Naive B cell (primary cell): Measurements from ENCODE around the gene DUSP22. TPM values are rescaled to one million over a fixed set of nuclear protein-coding genes. Genes with fewer than 3 reads are reported as not detected.
"Not testable (repeated sequence)": the region's sequence is repeated elsewhere in the genome, so short reads cannot be mapped to it uniquely, and the experiment has no call there.

ENCODE experiments used
- ATAC-seq, 2 donors: fragments of 150-1000 bp; cut with Tn5 transposase; 2 replicates each; pipeline ENCODE4 v1.10.0; 2021; ENCODE audit warnings: low read depth in 2 of 2, mild to moderate bottlenecking in 2 of 2, moderate library complexity in 2 of 2
- DNase-seq: peaks from one replicate; pipeline ENCODE4 v3.0.0; 2022
- H3K27ac Mint-ChIP-seq, 6 donors: one replicate each; pipeline ENCODE4 v1.8.0; 2020 to 2022; ENCODE audit warnings: mild to moderate bottlenecking in 6 of 6, mixed read lengths in 6 of 6, moderate library complexity in 5 of 6, inconsistent platforms in 2 of 6
- H3K27me3 Mint-ChIP-seq, 3 donors: one replicate each; pipeline ENCODE4 v1.8.0; 2021 to 2022; ENCODE audit warnings: mixed read lengths in 3 of 3, mild to moderate bottlenecking in 1 of 3
- H3K36me3 Mint-ChIP-seq, 2 donors: one replicate each; pipeline ENCODE4 v1.8.0; 2020 to 2022; ENCODE audit warnings: mixed read lengths in 2 of 2, inconsistent platforms in 1 of 2, mild to moderate bottlenecking in 1 of 2
- H3K4me1 Mint-ChIP-seq, 3 donors: one replicate each; pipeline ENCODE4 v1.8.0; 2020 to 2022; ENCODE audit warnings: mixed read lengths in 3 of 3, inconsistent platforms in 1 of 3, mild to moderate bottlenecking in 1 of 3, moderate library complexity in 1 of 3
- H3K4me3 Mint-ChIP-seq, 8 donors: one replicate each; pipeline ENCODE4 v1.8.0; 2020 to 2022; ENCODE audit warnings: mild to moderate bottlenecking in 8 of 8, mixed read lengths in 8 of 8, moderate library complexity in 8 of 8, inconsistent platforms in 2 of 8
- H3K9me3 Mint-ChIP-seq, 7 donors: one replicate each; pipeline ENCODE4 v1.8.0; 2020 to 2022; ENCODE audit warnings: mixed read lengths in 7 of 7, mild to moderate bottlenecking in 5 of 7, inconsistent platforms in 2 of 7, moderate library complexity in 1 of 7
- polyA plus RNA-seq, 6 donors: library from polyadenylated mRNA; unstranded; fragments of 300-500 nt; fragmentation: Illumina TruSeq; gene quantifications; one replicate each; pipeline ENCODE4 v1.2.3, GENCODE V29; 2021; ENCODE audit warnings: low read depth in 6 of 6

The DUSP22 gene, protein sequence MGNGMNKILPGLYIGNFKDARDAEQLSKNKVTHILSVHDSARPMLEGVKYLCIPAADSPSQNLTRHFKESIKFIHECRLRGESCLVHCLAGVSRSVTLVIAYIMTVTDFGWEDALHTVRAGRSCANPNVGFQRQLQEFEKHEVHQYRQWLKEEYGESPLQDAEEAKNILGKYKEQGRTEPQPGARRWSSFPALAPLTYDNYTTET
- polyA plus RNA-seq = 100 to 1,000 TPM in 5 of 6 donors, 10 to 100 TPM in 1; 89.6 to 177 (median 134) TPM

GRCh38 chr6:291697-292505 is at the start of gene DUSP22:
Gene DUSP22, plus strand, starts transcription at chr6:292487. Its CDS starts 53 bp downstream, at chr6:292540.
- ATAC-seq (peak; percentile 64), DNase-seq (peak; percentile 91)
- H3K4me3 Mint-ChIP-seq = peak within 1 kb of the TSS in 7 of 8 donors; percentile 91 to 97 (median 96)
- H3K27me3 Mint-ChIP-seq = no peaks in the 10 kb centered on the region
- H3K36me3 Mint-ChIP-seq = no peaks in the 10 kb centered on the region
- peaks cover 63 to 73% (median 72%) of the 10 kb centered on the region in 3 donors for H3K4me1 Mint-ChIP-seq
- no peaks in the 10 kb centered on the region for H3K9me3 Mint-ChIP-seq
- H3K27ac Mint-ChIP-seq = peak within 1 kb of the TSS in 5 of 6 donors; percentile 97 to 99 (median 98)

DNA sequence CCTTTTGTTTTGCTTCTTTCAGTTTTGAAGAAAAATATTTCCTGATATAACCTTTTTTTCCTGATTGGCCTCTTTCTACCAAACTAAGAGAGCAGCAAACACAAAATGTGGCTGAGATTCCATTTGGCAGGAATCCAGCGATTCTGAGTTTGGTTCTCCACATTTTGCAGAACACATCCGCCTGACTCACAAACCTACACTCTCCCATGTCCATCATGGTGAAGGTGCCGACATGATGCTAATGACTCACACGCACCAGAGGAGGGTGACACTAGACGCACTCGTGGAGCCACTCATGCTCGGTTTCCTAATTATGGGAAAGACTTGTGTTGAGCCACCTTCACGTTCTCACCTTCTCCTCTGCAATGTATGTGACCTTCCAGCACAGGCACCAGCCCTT is 45.9 kb upstream of the DUSP22 start:
- H3K4me1 Mint-ChIP-seq = peaks cover 23 to 37% (median 34%) of the 10 kb centered on the region in 3 donors
- DNase-seq (no peak), ATAC-seq (no peak)
- no peak overlapping the region for H3K27ac Mint-ChIP-seq
- peak overlapping the region in 1 of 8 donors; percentile 32 for H3K4me3 Mint-ChIP-seq
- peaks cover 0 to 4% of the 10 kb centered on the region in 2 donors for H3K36me3 Mint-ChIP-seq
- H3K27me3 Mint-ChIP-seq = no peaks in the 10 kb centered on the region
- H3K9me3 Mint-ChIP-seq = peaks cover 0 to 4% (median 0%) of the 10 kb centered on the region in 7 donors

- ATAC-seq (no peak), DNase-seq (no peak)
- no peak overlapping the region for H3K4me3 Mint-ChIP-seq
- H3K27ac Mint-ChIP-seq = peak overlapping the region in 1 of 6 donors; percentile 55
- peaks cover 0 to 4% of the 10 kb centered on the region in 2 donors for H3K36me3 Mint-ChIP-seq
- peaks cover 31 to 47% (median 44%) of the 10 kb centered on the region in 3 donors for H3K4me1 Mint-ChIP-seq
- no peaks in the 10 kb centered on the region for H3K27me3 Mint-ChIP-seq
- H3K9me3 Mint-ChIP-seq = peaks cover 0 to 4% (median 0%) of the 10 kb centered on the region in 7 donors
Observed at GRCh38 chr6:247351-247750, 44.9 kb upstream of the DUSP22 start.

DNA sequence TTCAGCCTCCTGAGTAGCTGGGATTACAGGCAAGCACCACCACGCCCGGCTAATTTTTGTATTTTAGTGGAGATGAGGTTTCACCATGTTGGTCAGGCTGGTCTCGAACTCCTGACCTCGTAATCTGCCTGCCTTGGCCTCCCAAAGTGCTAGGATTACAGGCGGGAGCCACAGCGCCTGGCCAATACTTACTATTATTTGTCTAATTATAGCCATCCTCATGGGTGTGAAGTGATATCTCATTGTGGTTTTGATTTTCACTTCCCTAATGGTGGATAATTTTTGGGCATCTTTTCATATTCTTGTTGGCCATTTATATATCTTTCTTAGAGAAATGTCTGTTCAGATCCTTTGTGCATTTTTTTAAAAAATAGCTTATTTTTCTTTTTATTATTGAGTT is 44.2 kb upstream of the DUSP22 start:
- not testable (repeated sequence) for H3K9me3 Mint-ChIP-seq, DNase-seq, H3K27me3 Mint-ChIP-seq, H3K36me3 Mint-ChIP-seq
- peak; percentile 56 to 64 for ATAC-seq
- Mint-ChIP-seq H3K27ac (peak overlapping the region in 1 of 6 donors; percentile 55), H3K4me3 (peak overlapping the region in 5 of 8 donors; percentile 26 to 46 (median 37)), H3K4me1 (peaks cover 34 to 54% (median 51%) of the 10 kb centered on the region in 3 donors)

GRCh38 chr6:250676-251075 is 41.6 kb upstream of the DUSP22 start:
- Mint-ChIP-seq H3K27me3 (no peaks in the 10 kb centered on the region), H3K4me1 (peaks cover 39 to 69% (median 59%) of the 10 kb centered on the region in 3 donors), H3K9me3 (no peaks in the 10 kb centered on the region), H3K36me3 (peaks cover 0 to 4% of the 10 kb centered on the region in 2 donors), H3K27ac (peak overlapping the region in 2 of 6 donors; percentile 12 to 16), H3K4me3 (peak overlapping the region in 4 of 8 donors; percentile 9 to 64 (median 58))
- DNase-seq = no peak
- peak; percentile 23 to 46 for ATAC-seq

- Mint-ChIP-seq H3K27me3 (no peaks in the 10 kb centered on the region), H3K27ac (peak overlapping the region in 4 of 6 donors; percentile 7 to 79 (median 36)), H3K9me3 (no peaks in the 10 kb centered on the region), H3K36me3 (peaks cover 0 to 4% of the 10 kb centered on the region in 2 donors), H3K4me3 (peak overlapping the region in 4 of 8 donors; percentile 17 to 61 (median 22)), H3K4me1 (peaks cover 44 to 77% (median 68%) of the 10 kb centered on the region in 3 donors)
- DNase-seq (no peak), ATAC-seq (no peak)
Observed at GRCh38 chr6:251920-252319, 40.4 kb upstream of the DUSP22 start.

- Mint-ChIP-seq H3K4me1 (peaks cover 46 to 79% (median 70%) of the 10 kb centered on the region in 3 donors), H3K27ac (peak overlapping the region in 1 of 6 donors; percentile 13), H3K27me3 (no peaks in the 10 kb centered on the region), H3K9me3 (peaks cover 0 to 2% (median 0%) of the 10 kb centered on the region in 7 donors), H3K36me3 (peaks cover 0 to 4% of the 10 kb centered on the region in 2 donors), H3K4me3 (peak overlapping the region in 3 of 8 donors; percentile 11 to 45 (median 42))
- DNase-seq (no peak), ATAC-seq (no peak)
Observed at GRCh38 chr6:252775-253535, 39.3 kb upstream of the DUSP22 start.

GRCh38 chr6:254016-254415 is 38.3 kb upstream of the DUSP22 start:
- ATAC-seq (no peak), DNase-seq (no peak)
- Mint-ChIP-seq H3K9me3 (peaks cover 0 to 2% (median 0%) of the 10 kb centered on the region in 7 donors), H3K36me3 (peaks cover 0 to 4% of the 10 kb centered on the region in 2 donors), H3K4me3 (no peak overlapping the region), H3K4me1 (peaks cover 48 to 83% (median 72%) of the 10 kb centered on the region in 3 donors), H3K27me3 (no peaks in the 10 kb centered on the region), H3K27ac (peak overlapping the region in 2 of 6 donors; percentile 12 to 37)

DNA sequence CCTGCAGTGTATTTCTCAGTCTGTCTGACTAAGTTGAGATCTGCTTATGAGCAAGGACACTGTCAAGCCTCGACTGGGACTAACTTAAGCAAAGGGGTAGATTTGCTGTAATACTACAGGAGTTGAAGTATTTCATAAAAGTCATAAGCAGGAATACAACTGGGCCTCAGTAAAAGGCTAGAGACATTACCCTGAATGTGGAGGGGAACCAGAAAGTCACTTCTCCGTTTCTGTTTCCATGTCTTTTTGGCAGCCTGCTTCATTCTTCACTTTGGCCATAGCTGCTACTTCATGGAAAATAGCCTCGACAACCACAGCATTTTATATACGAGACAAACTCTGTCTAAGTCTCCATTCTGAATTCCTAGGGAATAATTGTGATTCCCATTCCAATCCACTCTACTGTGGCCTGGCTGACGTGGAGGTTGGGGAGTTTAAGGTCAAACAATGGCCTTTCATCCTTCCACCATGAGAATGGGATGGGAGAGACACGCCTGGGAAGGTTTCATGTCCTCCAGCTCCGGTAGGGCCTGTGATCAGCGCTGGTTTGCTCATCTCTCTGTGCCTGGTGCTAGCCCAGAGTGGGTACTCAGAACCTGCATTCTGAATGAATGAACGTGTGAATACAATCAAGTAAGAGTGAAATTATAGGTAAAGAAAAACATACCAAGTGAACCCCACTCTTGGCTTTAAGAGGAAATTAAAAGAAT is 37.1 kb upstream of the DUSP22 start:
- Mint-ChIP-seq H3K36me3 (no peaks in the 10 kb centered on the region), H3K9me3 (peaks cover 0 to 2% (median 0%) of the 10 kb centered on the region in 7 donors), H3K4me3 (no peak overlapping the region), H3K4me1 (peaks cover 42 to 85% (median 75%) of the 10 kb centered on the region in 3 donors), H3K27me3 (no peaks in the 10 kb centered on the region), H3K27ac (peak overlapping the region in 3 of 6 donors; percentile 19 to 73 (median 24))
- no peak for ATAC-seq
- DNase-seq = no peak

DNA sequence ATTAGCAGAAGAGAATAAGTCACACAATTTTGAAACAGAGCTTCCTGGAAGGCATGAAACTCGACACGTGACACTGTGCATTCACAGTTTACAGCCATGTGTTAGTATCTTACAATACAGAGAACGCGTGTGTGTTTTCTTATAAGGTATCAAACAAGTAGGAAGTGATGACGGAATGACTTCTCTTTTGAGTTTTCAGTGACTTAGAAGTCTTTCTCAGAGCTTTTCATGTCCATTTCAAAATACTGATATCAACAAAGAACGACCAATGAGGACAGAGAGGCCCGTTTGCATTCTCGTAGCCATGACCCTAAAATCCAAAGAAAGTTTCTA is 36.6 kb upstream of the DUSP22 start:
- Mint-ChIP-seq H3K9me3 (peaks cover 0 to 2% (median 0%) of the 10 kb centered on the region in 7 donors), H3K4me1 (peaks cover 40 to 86% (median 75%) of the 10 kb centered on the region in 3 donors), H3K27me3 (no peaks in the 10 kb centered on the region), H3K36me3 (no peaks in the 10 kb centered on the region), H3K27ac (peak overlapping the region in 3 of 6 donors; percentile 19 to 92 (median 73)), H3K4me3 (no peak overlapping the region)
- peak in 1 of 2 donors; percentile 18 for ATAC-seq
- no peak for DNase-seq

DNA sequence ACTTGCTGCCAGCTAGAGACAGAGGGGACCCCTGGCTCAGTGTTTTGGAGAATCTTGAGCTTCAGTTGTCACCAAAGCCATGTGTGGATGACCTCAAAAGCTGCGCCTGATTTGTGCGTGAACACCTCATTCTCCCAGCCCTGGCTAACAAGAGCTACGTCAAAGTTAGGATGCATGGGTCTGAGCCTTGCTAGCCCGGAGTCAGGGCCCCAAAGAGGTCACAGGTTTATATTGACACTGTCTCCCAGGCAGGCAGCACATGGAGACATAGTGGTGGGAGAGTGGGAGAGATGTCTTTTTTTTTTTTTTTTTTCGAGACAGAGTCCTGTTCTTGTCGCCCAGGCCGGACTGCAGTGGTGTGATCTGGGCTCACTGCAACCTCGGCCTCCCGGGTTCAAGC is 36.1 kb upstream of the DUSP22 start:
- H3K27ac Mint-ChIP-seq = peak overlapping the region in 1 of 6 donors; percentile 92
- H3K4me1 Mint-ChIP-seq = peaks cover 36 to 86% (median 75%) of the 10 kb centered on the region in 3 donors
- H3K36me3 Mint-ChIP-seq = no peaks in the 10 kb centered on the region
- H3K9me3 Mint-ChIP-seq = peaks cover 0 to 2% (median 0%) of the 10 kb centered on the region in 7 donors
- ATAC-seq (no peak), DNase-seq (no peak)
- H3K27me3 Mint-ChIP-seq = no peaks in the 10 kb centered on the region
- H3K4me3 Mint-ChIP-seq = peak overlapping the region in 1 of 8 donors; percentile 9

- Mint-ChIP-seq H3K36me3 (no peaks in the 10 kb centered on the region), H3K9me3 (peaks cover 0 to 2% (median 0%) of the 10 kb centered on the region in 7 donors), H3K27ac (peak overlapping the region in 4 of 6 donors; percentile 17 to 77 (median 44)), H3K27me3 (no peaks in the 10 kb centered on the region), H3K4me1 (peaks cover 29 to 85% (median 73%) of the 10 kb centered on the region in 3 donors), H3K4me3 (peak overlapping the region in 7 of 8 donors; percentile 36 to 78 (median 73))
- ATAC-seq (no peak), DNase-seq (no peak)
Observed at GRCh38 chr6:257031-257725, 35.1 kb upstream of the DUSP22 start.
